Thyroid gland (tissue), 4 donors: Measurements from ENCODE around the gene SEZ6L. TPM values are rescaled to one million over a fixed set of nuclear protein-coding genes. Genes with fewer than 3 reads are reported as not detected.

ENCODE experiments used
- DNase-seq, 2 donors: peaks; one replicate each; pipeline ENCODE4 v3.0.0-alpha.2; 2019
- H3K27ac ChIP-seq, 3 donors: fragments of 200-600 bp; sonication (generic); 1 replicate in 2 of 3; 2 replicates in 1 of 3; pipeline ENCODE4 v1.5.1; 2016 to 2019; ENCODE audit warnings: mild to moderate bottlenecking in 1 of 3, moderate library complexity in 1 of 3
- H3K27me3 ChIP-seq: fragments of 200-600 bp; sonication (generic); one replicate; pipeline ENCODE4 v1.5.1; 2019
- H3K36me3 ChIP-seq, 2 donors: fragments of 200-600 bp; sonication (generic); one replicate each; pipeline ENCODE4 v1.5.1; 2016 to 2019
- H3K4me1 ChIP-seq, 2 donors: fragments of 200-600 bp; sonication (generic); one replicate each; pipeline ENCODE4 v1.5.1; 2017 to 2019
- H3K4me3 ChIP-seq, 3 donors: fragments of 200-600 bp; sonication (generic); replicated peaks in 1 of 3; 1 replicate in 2 of 3; 2 replicates in 1 of 3; pipeline ENCODE4 v1.5.1; 2016; ENCODE audit warnings: mild to moderate bottlenecking in 1 of 3
- H3K9me3 ChIP-seq: fragments of 200-600 bp; sonication (generic); one replicate; pipeline ENCODE4 v1.5.1; 2017
- CTCF ChIP-seq, 6 experiments: fragments of 200-600 bp in 3 of 6; fragments of 450-650 bp in 3 of 6; sonication (generic) in 3 of 6; IDR thresholded peaks; one replicate each; pipeline ENCODE4 v1.5.1; 2016 to 2019; ENCODE audit warnings: antibody characterized with exemption in 6 of 6, mild to moderate bottlenecking in 2 of 6, inconsistent platforms in 1 of 6, moderate library complexity in 1 of 6
- POLR2A ChIP-seq, 2 donors: fragments of 450-650 bp; IDR thresholded peaks; one replicate each; pipeline ENCODE4 v1.6.1; 2017; ENCODE audit warnings: antibody characterized with exemption in 2 of 2, mild to moderate bottlenecking in 2 of 2, moderate library complexity in 1 of 2
- WGBS, 2 donors: methylation state at CpG; one replicate each; pipeline ENCODE4 v1.1.5; 2017; 5-methylcytosine and 5-hydroxymethylcytosine counted together
- intact Hi-C: fragments of 100-400 bp; cut with DNase I; formaldehyde crosslinking; loops from one replicate; pipeline ENCODE4 v1.15.1; 2023
- total RNA-seq, 4 donors: library from RNA; depleted of rRNA; stranded (reverse); fragments of >200 nt; gene quantifications; one replicate each; pipeline ENCODE4 v1.2.3, GENCODE V29; 2016

SEZ6L gene
- total RNA-seq, 4 donors from 2014 or later = 0.13 to 0.22 (median 0.17) TPM; not detected in 1

GRCh38 chr22:26428515-26429457 lies 259.5 kb downstream of the SEZ6L start, which contains the start of gene ASPHD2:
ASPHD2 (plus strand) TSS chr22:26429260; CDS start chr22:26433616, 4,356 bp downstream.
- peak within 1 kb of the TSS in 2 of 3 donors; percentile 25 to 30 for H3K27ac ChIP-seq
- peaks cover 0 to 9% of the 10 kb centered on the region in 2 donors for H3K4me1 ChIP-seq
- H3K36me3 ChIP-seq = no peaks in the 10 kb centered on the region
- TF ChIP-seq POLR2A (IDR thresholded peaks at IDR 0.05) (peak; percentile 8 to 43), CTCF (IDR thresholded peaks at IDR 0.05) (peak in 1 of 6 experiments; percentile 19)
- intact Hi-C loops = no loop called here
- peak within 1 kb of the TSS in 2 of 3 donors; percentile 6 to 48 for H3K4me3 ChIP-seq
- H3K9me3 ChIP-seq = no peaks in the 10 kb centered on the region
- 1% methylated on average over 39 to 48 of the region's 96 CpGs for WGBS, 2 donors
- H3K27me3 ChIP-seq = no peaks in the 10 kb centered on the region
- peak; percentile 64 to 69 for DNase-seq

- intact Hi-C loops = no loop called here
- no peak overlapping the region for H3K27ac ChIP-seq
Measured at GRCh38 chr22:26429458-26430286, 260.4 kb downstream of the SEZ6L start.

GRCh38 chr22:26430600-26430999 lies 261.3 kb downstream of the SEZ6L start:
- intact Hi-C loops = no loop called here
- H3K36me3 ChIP-seq = no peaks in the 10 kb centered on the region
- no peak for TF ChIP-seq POLR2A (IDR thresholded peaks at IDR 0.05)
- TF ChIP-seq CTCF (IDR thresholded peaks at IDR 0.05) = no peak
- DNase-seq = no peak
- H3K27ac ChIP-seq = no peak overlapping the region
- H3K27me3 ChIP-seq = no peaks in the 10 kb centered on the region
- no peaks in the 10 kb centered on the region for H3K9me3 ChIP-seq
- H3K4me1 ChIP-seq = peaks cover 0 to 9% of the 10 kb centered on the region in 2 donors
- no peak overlapping the region for H3K4me3 ChIP-seq
- WGBS, 2 donors = 79 to 80% methylated on average over 2 of the region's 2 CpGs

More at GRCh38 chr22:26429458-26430286, 260.4 kb downstream of the SEZ6L start:
- no peaks in the 10 kb centered on the region for H3K36me3 ChIP-seq
- WGBS, 2 donors = 12% methylated on average over 28 to 29 of the region's 50 CpGs
- no peaks in the 10 kb centered on the region for H3K27me3 ChIP-seq
- no peak for DNase-seq
- H3K4me3 ChIP-seq = peak overlapping the region in 1 of 3 donors; percentile 37
- peaks cover 0 to 9% of the 10 kb centered on the region in 2 donors for H3K4me1 ChIP-seq
- TF ChIP-seq POLR2A (IDR thresholded peaks at IDR 0.05) = no peak
- TF ChIP-seq CTCF (IDR thresholded peaks at IDR 0.05) = no peak
- H3K9me3 ChIP-seq = no peaks in the 10 kb centered on the region

GRCh38 chr22:26431261-26431995 lies 262.2 kb downstream of the SEZ6L start:
- Histone ChIP-seq H3K27me3 (no peaks in the 10 kb centered on the region), H3K9me3 (no peaks in the 10 kb centered on the region), H3K27ac (no peak overlapping the region), H3K36me3 (no peaks in the 10 kb centered on the region), H3K4me1 (peaks cover 0 to 9% of the 10 kb centered on the region in 2 donors), H3K4me3 (no peak overlapping the region)
- intact Hi-C loops = no loop called here
- TF ChIP-seq POLR2A (IDR thresholded peaks at IDR 0.05) = no peak
- TF ChIP-seq CTCF (IDR thresholded peaks at IDR 0.05) = no peak
- DNase-seq = no peak
- 91 to 92% methylated on average over 13 of the region's 13 CpGs for WGBS, 2 donors
